ENCODE results near the gene GRK4.
"Not testable (repeated sequence)": the region's sequence is repeated elsewhere in the genome, so short reads cannot be mapped to it uniquely, and the experiment has no call there.

Gene GRK4

DNA sequence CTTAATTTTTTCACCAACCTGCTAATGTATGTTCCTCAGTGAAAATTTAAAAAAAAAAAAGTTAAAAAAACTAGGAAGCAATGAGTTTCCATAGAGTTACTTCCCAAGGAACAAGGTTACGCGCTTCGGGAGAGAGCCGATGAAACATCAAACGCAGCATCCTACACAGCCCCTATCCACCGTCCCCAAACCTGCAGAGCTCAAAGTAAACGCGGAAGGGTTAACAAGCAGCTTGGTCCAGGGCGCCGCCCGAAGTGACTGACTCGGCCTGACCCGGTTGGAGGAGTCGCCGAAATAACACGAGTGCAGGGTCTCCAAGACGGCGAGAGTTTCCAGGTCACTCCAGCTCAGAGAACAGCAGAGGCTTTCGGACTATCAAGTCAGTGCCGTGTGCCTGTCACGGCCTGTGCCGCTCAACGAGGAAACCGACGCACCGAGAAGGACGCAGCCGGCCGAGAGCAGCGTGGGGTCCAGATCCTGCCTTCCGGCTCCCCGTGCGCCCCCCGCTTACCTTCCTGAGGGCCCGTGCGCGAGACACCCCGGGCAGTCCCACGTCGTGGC is 677 bp upstream of the GRK4 start:
- no peak for DNase-seq

DNA sequence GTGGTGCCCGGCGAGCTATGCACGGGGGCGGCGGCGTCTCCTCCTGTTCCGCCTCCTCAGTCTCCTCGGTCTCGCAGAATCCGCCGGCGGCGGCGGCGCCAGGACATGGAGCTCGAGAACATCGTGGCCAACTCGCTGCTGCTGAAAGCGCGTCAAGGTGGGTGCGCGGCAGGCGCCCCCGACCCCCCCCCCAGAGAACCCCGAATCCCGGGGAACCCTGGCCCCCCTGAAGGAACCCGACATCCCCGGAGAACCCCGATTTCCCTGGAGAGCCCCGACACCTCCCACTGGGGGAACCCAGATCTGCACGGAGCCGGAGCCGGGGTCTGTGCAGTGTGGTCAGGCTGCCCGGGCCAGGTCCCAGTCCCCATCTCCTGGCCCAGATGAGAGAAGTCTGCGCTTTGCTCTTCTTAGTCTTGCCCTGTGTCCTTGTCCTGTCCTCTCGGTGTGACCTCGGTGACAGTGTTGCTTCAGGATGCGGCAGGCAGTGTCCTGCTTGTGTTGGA is 648 bp downstream of the GRK4 start:
- no peak for DNase-seq

DNA sequence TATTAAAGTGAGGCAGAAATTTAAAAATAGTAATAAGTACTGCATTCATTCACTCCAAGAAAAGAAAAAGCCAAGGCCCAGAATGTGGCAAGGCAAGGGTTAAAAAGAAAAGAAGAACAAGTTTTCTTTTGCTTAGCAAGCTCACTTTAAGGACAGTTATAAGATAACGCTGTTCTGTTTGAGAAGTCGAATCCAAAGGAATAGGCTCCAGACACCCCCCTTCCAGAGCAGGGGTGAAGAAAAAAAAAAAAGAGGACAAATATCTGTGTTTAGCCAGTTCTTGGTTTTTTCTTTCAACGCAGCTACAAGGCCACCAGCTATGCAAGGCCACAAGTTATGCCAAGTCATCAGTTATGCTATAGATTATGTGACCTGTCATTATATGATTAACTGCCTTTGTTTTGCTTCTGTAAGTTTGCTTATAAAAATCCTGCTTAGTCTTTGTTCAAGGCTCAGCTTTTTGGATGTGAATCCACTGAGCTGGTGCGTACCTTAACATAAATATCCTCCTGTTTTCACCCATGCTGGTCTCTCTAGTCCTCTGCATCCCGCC is 1.4 kb downstream of the GRK4 start:
- no peak for DNase-seq

DNA sequence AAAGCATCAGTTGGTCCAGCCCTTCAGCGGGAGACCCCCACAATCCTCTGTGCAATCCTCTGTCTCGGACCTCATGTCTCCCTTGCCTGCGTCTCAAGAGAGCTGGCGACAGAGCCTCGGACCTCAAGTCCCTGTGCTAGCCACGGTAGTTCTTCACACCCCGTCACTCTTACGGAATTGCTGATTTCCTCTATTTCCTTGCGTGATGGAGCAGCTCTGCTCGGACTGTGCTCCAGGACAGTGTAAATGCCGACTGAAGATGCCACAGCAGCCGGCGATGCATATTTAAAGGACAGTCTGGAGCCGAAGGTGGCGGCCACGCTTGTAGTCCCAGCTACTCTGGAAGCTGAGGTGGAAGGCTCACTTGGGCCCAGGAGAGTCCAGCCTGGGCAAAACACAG is 1.9 kb downstream of the GRK4 start:
- DNase-seq: no peak

DNA sequence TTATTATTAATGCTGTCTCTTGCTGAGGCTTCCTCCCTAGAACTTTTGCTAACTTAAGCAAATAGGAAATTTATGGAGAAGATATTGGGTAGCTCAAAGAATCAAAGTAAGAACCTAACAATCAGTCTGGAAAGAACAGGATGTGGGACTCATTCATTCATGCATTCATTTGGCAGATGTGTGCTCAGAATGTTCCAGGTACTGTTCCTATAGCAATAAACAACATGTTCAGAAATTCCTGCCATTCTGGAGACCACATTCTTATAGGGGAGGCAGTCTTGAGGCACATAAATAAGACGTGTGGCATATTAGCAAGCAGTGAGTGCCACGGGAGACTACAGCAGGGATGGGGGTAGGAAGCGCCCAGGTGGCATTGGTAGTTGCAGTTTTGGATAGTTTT is 5.0 kb downstream of the GRK4 start:
- DNase-seq: no peak

DNA sequence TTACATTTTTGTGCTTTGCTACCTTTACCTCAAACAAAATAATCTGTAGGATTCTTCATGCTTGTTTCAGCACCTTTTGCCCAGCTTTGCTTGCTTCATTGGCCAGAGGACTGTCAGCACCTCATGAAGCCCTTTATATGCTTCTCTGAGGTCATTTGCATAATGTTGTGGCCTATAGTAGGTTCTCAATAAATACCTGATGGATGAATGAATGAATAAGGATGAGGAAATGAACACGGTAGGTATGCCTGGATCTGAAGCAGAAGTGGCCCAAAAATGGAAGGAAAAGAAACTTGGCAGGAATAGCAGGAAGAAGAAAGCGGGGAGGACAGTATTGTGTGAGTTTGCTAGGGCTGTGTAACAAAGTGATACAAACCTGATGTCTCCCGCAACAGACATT is 7.9 kb downstream of the GRK4 start:
- DNase-seq: no peak

DNA sequence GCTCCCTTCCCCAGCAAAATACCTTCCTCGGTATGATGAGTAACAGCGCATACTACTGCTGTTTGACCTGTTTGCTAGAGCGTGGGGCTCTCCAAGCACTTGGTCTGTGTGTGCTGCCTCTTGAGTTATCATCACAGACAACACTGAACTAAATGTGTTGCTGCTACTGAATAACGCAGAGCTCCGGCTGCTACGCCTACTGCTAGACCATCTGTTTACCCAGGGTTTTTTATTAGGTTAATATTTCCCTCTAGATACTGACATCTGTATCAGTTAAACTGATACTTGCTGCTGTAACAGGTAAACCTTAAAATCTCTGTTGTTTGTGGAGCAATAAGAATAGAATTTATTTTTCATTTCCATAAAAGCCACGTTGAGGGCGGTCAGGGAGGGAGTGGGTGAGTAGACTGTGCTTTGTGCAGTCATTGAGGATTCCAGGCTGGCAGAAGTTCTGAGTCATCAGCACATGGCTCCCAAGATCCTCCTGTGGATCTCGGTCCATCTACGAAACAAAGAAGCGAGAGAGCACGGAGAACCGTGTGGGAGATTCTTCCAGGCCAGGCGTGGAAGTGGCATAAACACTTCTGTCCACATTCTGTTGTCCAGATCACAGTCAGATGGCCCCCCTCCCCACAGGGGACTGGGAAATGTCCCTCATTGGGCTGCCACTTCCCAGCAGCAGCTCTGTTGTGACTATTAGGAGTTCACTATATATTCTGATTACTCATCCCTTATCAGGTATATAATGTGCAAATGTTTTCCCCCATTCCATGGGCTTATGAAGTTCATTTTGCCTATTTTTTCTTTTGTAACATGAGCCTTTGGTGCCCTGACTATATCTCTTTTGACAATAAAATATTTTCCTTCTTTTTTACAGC is 14.1 kb downstream of the GRK4 start:
- DNase-seq: no peak

DNA sequence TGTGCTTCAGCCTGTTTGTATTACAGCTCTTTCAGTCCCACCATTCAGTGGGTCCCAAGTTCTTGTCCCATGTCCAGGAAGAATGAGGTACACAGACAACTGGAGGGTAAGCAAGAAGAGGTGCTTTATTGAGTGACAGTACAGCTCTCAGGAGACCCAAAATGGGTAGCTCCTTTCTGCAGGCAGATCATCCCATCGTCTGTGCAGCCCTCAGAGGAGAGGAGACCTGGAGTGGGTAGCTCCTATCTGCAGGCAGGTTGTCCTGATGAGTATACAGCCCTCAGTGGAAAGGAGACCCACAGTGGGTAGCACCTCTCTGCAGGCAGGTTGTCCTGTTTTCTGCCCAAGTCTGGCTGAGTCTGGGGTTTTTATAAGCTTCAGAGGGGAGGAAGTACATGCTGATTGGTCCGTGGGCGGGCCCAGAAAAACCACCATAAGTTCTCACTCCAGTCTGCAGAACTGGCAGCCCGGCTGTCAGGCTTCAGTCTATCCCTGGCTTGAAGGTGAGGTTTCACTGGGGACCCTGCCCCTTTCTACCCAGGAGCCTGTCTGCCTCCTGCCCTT is 18.0 kb downstream of the GRK4 start:
- DNase-seq: no peak

DNA sequence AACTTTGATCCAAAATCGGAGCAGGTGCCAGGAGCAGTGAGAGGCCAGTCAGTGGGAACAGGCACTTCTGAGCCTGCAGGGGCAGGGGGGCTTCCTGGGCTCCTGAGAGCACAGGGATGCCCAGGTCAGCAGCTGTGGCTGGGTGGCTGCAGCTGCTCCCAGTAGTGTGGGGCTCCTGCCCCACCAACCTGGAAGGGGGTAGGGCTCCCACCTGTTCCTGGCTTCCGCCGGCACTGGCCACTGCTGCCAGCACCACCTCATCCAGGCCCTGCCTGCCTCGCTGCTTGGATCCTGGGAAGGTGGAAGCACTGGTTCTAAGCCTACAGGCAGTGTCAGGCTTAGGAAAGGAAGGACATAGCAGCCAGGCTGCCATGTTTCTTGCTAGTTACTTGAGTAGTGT is 18.6 kb downstream of the GRK4 start:
- no peak for DNase-seq

DNA sequence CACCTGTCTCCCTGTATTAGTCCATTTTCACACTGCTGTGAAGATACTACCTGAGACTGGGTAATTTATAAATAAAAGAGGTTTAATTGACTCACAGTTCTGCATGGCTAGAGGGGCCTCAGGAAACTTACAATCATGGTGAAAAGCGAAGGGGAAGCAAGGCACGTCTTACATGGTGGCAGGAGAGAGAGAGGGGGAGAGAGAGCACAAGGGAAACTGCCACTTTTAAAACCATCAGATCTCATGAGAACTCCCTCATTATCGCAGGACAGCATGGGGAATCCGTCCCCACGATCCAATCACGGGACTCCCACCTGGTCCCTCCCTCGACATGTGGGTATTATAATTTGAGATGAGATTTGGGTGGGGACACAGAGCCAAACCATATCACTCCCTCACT is 20.3 kb downstream of the GRK4 start:
- not testable (repeated sequence) for DNase-seq

DNA sequence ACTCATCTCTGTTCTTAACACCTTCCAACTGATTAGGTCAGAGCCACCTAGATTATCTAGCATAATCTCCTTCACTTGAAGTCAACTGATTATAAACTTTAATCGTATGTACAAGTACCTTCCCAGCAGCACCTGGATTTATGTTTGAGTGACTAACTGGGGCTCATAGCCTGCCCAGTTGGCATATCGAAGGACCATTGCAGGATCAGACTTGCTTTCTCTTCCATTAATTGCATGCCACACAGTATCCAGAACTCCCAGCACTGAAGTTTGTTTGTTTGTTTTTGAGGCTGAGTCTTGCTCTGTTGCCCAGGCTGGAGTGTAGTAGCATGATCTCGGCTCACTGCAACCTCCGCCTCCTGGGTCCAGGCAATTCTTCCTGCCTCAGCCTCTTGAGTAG is 27.9 kb downstream of the GRK4 start:
- DNase-seq: no peak

DNA sequence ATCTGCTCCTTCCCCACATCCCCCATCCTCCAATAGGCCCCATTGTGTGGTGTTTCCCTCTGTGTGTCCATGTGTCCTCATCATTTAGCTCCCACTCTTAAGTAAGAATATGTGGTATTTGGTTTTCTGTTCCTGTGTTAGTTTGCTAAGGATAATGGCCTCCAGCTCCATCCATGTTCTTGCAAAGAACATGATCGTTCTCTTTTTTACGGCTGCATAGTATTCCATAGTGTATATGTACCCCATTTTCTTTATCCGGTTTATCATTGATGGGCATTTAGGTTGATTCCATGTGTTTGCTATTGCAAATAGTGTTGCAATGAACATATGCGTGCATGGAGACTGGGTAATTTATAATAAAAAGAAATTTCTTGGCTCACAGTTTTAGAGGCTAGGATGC is 31.5 kb downstream of the GRK4 start:
- DNase-seq: no peak

DNA sequence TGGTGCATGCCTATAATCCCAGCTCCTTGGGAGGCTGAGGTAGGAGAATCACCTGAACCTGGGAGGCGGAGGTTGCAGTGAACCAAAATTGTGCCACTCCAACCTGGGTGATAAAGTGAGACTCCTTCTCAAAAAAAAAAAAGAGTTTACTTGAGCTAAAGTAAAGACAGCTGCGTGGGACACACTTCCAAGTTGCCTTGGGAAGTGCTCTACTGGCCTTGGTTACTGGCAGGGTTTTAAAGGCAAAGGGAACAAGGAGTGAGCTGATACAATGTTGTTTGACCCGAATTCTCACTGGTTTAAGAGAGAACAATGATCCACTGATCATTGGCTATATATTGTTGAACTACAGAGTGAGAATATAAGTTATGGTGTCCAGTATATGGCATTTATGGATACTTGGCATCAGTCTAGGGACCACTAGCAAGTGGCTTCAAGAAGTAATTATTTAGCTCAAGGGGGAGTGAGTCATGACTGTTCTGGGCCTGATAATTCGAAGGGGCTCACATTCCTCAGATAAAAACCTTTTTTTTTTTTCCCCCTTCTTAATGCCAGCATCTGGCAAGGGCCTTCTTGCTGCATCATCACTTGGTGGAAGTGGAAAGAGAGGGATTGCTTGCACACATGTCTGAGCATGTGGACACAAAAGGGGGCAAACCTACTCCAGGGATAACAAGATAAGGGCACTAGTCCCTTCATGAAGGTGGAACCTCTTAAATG is 32.3 kb downstream of the GRK4 start:
- DNase-seq: no peak

DNA sequence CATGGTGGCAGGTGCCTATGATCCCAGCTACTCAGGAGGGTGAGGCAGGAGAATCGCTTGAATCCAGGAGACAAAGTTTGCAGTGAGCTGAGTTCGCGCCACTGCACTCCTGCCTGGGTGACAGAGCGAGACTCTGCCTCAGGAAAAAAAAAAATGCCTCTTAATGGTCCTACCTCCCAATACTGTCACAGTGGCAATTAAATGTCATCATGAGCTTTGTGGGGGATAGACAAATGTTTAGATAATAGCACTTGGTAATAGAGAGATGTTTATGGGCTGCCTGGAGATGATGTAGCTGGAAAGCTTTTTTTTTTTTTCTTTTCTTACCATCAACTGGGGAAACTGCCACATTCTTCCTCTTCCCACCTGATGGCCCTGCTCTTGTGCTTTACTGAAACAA is 33.0 kb downstream of the GRK4 start:
- no peak for DNase-seq

DNA sequence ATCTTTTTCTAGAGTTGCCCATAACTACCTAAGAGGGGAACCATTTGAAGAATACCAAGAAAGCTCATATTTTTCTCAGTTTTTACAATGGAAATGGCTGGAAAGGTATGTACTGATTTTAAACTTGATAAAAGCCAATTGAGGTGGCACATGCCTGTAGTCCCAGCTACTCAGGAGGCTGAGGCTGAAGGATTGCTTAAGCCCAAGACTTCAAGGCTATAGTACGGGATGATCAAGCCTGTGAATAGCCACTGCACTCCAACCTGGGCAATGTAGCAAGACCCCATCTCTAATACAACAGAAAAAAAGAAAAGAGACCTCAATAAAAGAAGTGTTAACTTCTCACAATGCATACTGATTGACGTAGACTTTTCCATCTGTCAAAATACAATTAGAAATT is 44.4 kb downstream of the GRK4 start:
- DNase-seq: no peak

DNA sequence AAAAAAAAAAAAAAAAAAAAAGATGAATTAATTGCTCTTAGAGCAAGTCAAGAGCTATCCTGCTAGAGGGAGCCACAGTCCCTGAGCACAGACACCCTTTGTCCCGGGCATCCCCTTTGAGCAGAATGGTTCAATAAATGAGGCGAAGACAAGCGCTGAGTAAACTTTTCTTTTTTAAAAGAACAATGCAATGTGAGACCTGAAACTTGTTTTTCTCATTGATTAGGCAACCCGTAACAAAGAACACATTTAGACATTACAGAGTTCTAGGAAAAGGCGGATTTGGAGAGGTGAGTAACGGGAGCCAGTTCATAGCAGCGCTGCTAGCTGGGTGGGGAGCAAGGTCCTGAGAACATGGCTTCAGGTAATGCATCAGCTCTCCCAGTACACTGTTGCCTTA is 46.1 kb downstream of the GRK4 start:
- DNase-seq: no peak

DNA sequence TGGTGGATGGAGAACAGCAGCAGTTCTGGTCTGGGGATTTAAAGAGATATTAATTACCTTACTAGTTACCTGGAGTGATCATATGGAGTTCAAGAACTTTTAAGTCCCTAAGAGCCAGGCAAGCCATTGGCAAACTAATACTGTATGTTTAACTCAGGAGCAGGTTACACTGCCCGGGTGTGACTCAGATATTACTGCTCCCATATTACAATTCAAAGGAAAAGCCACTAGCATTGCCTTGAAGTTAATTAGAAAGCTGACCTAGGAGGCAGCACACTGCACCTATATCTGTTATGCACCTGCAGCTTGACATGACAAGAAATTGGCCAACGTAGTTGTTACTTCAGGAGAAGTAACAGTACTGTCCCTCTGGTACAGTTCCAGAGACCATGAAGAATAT is 47.2 kb downstream of the GRK4 start:
- DNase-seq: no peak

DNA sequence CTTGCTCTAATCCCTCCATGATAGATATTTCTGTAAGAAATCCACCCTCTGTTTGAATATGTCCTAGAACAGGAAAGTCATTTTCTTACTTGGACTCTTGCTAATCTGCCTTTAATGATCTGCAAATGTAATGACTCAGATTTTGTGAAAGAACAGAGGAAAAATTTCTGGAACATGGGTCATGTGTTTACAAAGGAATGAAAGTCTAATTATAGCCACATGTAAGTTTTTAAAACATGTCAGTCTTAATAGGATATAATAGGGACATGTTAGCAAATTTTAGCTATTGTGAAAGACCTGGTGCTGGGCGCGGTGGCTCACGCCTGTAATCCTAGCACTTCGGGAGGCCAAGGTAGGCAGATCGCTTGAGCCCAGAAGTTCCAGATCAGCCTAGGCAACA is 47.6 kb downstream of the GRK4 start:
- DNase-seq: no peak

DNA sequence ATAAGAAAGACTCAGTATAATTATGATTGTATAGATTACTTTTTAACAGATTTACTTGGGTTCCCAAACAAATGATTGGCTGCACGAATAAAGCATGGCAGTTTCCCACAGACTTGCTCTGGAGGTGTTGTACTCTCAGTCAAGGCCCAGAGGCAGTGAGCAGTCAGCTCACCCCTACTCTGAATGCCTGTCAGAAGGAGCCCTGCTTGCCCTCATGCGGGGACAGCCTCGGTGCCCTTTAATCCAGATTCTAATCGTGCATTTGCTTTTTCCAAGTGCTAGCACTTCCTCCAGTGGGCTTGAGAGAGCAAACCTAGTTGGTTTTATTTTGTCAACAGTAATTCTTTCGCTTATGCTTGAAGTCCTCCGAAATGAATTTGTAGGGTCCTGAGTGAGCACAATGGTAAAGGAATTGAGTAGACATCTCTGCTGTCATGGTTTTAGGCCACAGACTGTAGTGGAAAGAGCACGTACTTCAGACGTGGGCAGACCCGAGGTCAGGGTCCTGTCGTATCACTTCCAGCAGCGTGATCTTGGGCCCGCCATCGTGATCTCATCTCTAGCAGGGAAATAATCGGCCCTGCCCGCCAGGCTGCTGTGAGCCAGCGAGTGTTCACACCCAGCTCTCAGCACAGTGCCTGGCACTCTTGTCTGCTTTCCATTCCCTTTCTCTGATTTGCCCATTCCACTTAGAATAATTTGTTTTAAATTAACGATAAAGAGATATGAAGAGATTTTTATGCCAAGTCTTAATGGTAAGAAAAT is 48.3 kb downstream of the GRK4 start:
- DNase-seq: no peak

DNA sequence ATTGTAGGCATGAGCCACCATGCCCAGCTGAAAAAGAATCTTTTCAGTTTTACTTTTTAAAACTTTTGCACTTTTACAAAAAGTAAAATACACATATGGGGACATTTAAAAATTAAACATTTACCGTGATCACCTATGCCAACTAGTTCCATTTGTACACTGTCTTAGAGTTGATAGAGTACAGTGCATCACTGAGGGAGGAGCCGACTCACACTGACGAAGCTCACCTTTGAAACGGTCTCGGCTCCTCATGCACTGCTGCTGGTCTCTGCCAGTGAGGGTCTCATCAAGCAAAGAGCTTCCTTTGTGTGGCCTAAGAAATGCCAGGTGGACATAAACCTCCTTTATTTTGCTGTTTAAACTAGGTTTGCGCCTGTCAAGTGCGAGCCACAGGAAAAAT is 50.0 kb downstream of the GRK4 start:
- no peak for DNase-seq

DNA sequence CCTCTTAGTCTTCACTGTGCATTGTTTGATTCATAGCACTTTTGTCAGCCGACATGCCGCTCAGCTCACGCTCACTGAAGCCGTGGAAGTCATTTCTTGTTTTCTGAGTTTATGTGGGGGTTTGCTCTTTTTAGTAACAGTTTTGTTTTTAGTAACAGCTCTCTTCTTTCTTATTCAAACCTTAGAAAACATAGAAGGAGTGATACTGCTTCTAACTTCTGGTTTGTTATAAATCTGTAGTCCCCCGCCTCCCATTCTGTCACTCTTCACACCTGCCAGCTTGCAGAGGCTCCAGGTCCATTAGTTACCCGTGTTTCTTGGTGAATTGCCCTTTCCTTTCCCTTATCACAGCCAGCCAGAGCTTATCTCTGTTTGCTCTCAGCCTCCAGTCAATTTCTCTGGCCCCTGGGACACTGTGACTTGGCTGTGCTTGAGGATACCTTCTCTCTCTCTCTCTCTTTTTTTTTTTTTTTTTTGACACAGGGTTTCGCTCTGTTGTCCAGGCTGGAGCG is 50.5 kb downstream of the GRK4 start:
- DNase-seq: no peak

DNA sequence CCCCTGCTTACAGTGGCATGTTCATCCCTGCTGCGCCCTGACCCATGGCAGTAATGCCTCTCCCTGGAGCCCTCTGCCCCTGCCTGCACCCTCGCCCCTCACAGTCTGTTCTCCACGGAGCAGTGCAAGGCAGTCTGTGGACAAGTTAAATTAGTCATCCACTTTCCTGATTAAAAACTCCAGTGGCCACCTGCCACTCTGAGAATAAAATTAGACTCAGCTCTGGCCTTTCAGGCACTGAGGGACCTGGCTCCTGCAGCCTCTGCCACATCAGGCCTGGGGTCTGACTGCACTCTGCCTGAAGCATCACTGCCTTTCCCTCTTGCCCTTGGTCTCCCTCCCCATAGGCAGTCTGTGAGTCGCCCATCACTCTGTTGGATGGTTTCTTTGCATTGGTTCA is 53.6 kb downstream of the GRK4 start:
- DNase-seq: no peak

All from SIG-M5 (cell line).